Esophagus squamous epithelium (tissue), 4 donors: ENCODE measurements around the gene LHX4.

Experiments
- POLR2A ChIP-seq, 4 donors: fragments of 450-650 bp; IDR thresholded peaks; one replicate each; pipeline ENCODE4 v1.6.1; 2017; ENCODE audit warnings: antibody characterized with exemption in 4 of 4, mild to moderate bottlenecking in 4 of 4, moderate library complexity in 3 of 4
- TF ChIP-seq, protein P1 (sequence below), 6 experiments: fragments of 450-650 bp in 4 of 6; fragments of 200-600 bp in 2 of 6; sonication (generic) in 2 of 6; IDR thresholded peaks; one replicate each; pipeline ENCODE4 v1.5.1; 2016 to 2019; ENCODE audit warnings: antibody characterized with exemption in 6 of 6, mild to moderate bottlenecking in 4 of 6, moderate library complexity in 4 of 6

DNA sequence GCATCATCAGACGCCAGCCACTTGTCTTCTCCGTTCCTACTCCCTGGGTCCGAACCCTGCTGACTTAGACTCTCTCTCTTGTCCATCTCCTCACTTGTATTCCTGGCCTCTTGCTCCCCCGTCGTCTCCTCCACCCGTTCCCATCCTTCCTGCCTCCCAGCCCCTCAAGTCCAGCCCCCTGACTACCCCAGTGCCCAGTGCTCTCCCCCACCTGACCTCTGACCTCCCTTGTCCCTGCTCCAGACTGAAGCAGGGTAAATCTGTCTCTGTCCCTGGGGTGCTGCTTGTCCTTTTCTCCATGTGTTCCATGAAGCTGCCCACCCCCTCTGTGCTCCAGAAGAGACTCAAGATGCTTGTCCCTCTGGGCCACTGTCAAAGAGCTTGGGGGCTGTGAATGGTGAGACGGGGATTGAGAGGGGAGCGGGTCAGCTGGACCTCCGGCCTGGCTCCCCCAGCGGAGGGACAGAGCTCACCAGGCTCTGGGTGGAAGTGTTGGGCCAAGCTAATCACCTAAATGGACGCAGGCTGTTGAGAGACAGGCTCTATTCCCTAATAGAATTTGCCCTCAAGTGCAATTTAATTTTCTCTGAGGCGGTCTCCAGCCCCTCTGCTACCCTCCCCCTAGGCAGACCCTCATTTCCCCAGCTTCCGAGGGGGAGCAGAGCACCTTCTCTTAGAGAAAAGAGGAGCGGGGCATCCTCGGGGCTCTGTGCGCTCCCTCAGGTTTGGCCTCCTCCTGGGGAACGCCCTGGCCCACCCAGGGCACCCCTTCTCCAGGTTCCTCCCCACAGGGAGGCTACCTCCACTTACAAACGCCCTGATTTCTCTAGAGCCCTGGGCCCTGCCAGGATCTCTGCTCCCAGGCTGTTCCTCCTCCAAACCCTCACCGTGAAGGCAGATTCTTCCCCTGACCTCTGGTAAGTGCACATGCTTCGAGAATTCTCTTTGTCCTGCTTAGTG is 11.0 kb upstream of the LHX4 start:
- TF ChIP-seq, protein P1, sequence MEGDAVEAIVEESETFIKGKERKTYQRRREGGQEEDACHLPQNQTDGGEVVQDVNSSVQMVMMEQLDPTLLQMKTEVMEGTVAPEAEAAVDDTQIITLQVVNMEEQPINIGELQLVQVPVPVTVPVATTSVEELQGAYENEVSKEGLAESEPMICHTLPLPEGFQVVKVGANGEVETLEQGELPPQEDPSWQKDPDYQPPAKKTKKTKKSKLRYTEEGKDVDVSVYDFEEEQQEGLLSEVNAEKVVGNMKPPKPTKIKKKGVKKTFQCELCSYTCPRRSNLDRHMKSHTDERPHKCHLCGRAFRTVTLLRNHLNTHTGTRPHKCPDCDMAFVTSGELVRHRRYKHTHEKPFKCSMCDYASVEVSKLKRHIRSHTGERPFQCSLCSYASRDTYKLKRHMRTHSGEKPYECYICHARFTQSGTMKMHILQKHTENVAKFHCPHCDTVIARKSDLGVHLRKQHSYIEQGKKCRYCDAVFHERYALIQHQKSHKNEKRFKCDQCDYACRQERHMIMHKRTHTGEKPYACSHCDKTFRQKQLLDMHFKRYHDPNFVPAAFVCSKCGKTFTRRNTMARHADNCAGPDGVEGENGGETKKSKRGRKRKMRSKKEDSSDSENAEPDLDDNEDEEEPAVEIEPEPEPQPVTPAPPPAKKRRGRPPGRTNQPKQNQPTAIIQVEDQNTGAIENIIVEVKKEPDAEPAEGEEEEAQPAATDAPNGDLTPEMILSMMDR (IDR thresholded peaks at IDR 0.05) = no peak
- no peak for TF ChIP-seq POLR2A (IDR thresholded peaks at IDR 0.05)
